ENCODE measurements around the gene A1CF. TPM values are rescaled to one million over a fixed set of nuclear protein-coding genes. Genes with fewer than 3 reads are reported as not detected.
"Not testable (repeated sequence)": the region's sequence is repeated elsewhere in the genome, so short reads cannot be mapped to it uniquely, and the experiment has no call there.

A1CF gene
- total and polyA plus RNA-seq, 5 donors = 0.06 to 0.18 TPM; not detected in 3

GRCh38 chr10:50908366-50908765, 22.9 kb upstream of the A1CF start:
- Histone ChIP-seq H3K27me3 (ENCODE audit: control insufficient read depth, insufficient read depth) (no peaks in the 10 kb centered on the region), H3K4me1 (ENCODE audit: control insufficient read depth, insufficient read depth, low read length) (no peaks in the 10 kb centered on the region), H3K4me3 (ENCODE audit: low read length) (no peak overlapping the region), H3K9me3 (ENCODE audit: control insufficient read depth, low read length) (no peaks in the 10 kb centered on the region), H3K27ac (ENCODE audit: low read length) (no peak overlapping the region)
- ATAC-seq (no peak), DNase-seq (no peak)
- WGBS = 89% methylated on average over 4 of the region's 4 CpGs
- intact Hi-C loops (cut with DNase I) = no loop called here

- H3K27ac ChIP-seq (ENCODE audit: low read length); H3K27me3 ChIP-seq (ENCODE audit: control insufficient read depth, insufficient read depth); H3K9me3 ChIP-seq (ENCODE audit: control insufficient read depth, low read length); H3K4me3 ChIP-seq (ENCODE audit: low read length); H3K4me1 ChIP-seq (ENCODE audit: control insufficient read depth, insufficient read depth, low read length); ATAC-seq; intact Hi-C loops (cut with DNase I): not testable (repeated sequence)
- WGBS = 90% methylated on average over 15 of the region's 15 CpGs
- peak in 1 of 3 donors; percentile 14 for DNase-seq
Observed at GRCh38 chr10:50905797-50906196, 20.4 kb upstream of the A1CF start.

GRCh38 chr10:50896721-50897120, 11.3 kb upstream of the A1CF start:
- Histone ChIP-seq H3K4me1 (ENCODE audit: control insufficient read depth, insufficient read depth, low read length) (no peaks in the 10 kb centered on the region), H3K4me3 (ENCODE audit: low read length) (no peak overlapping the region), H3K27ac (ENCODE audit: low read length) (no peak overlapping the region), H3K9me3 (ENCODE audit: control insufficient read depth, low read length) (no peaks in the 10 kb centered on the region), H3K27me3 (ENCODE audit: control insufficient read depth, insufficient read depth) (no peaks in the 10 kb centered on the region)
- no peak for DNase-seq
- ATAC-seq = no peak
- intact Hi-C loops (cut with DNase I) = no loop called here

- H3K4me1 ChIP-seq (ENCODE audit: control insufficient read depth, insufficient read depth, low read length) = no peaks in the 10 kb centered on the region
Observed at GRCh38 chr10:50894312-50894711, 8.9 kb upstream of the A1CF start.

GRCh38 chr10:50892467-50892866, 7.0 kb upstream of the A1CF start:
- H3K27me3 ChIP-seq (ENCODE audit: control insufficient read depth, insufficient read depth) = no peaks in the 10 kb centered on the region
- DNase-seq (no peak), ATAC-seq (no peak)
- 75% methylated on average over 2 of the region's 2 CpGs for WGBS
- H3K4me1 ChIP-seq (ENCODE audit: control insufficient read depth, insufficient read depth, low read length) = no peaks in the 10 kb centered on the region
- intact Hi-C loops (cut with DNase I) = no loop called here
- no peak overlapping the region for H3K4me3 ChIP-seq (ENCODE audit: low read length)
- no peak overlapping the region for H3K27ac ChIP-seq (ENCODE audit: low read length)
- no peaks in the 10 kb centered on the region for H3K9me3 ChIP-seq (ENCODE audit: control insufficient read depth, low read length)

More at GRCh38 chr10:50894312-50894711, 8.9 kb upstream of the A1CF start:
- H3K27me3 ChIP-seq (ENCODE audit: control insufficient read depth, insufficient read depth) = no peaks in the 10 kb centered on the region
- DNase-seq = no peak
- no peaks in the 10 kb centered on the region for H3K9me3 ChIP-seq (ENCODE audit: control insufficient read depth, low read length)
- ATAC-seq = no peak
- no peak overlapping the region for H3K4me3 ChIP-seq (ENCODE audit: low read length)
- H3K27ac ChIP-seq (ENCODE audit: low read length) = no peak overlapping the region
- intact Hi-C loops (cut with DNase I) = no loop called here

GRCh38 chr10:50884302-50884701, 1.1 kb downstream of the A1CF start:
- Histone ChIP-seq H3K27me3 (ENCODE audit: control insufficient read depth, insufficient read depth) (no peaks in the 10 kb centered on the region), H3K27ac (ENCODE audit: low read length) (no peak overlapping the region), H3K9me3 (ENCODE audit: control insufficient read depth, low read length) (no peaks in the 10 kb centered on the region), H3K4me1 (ENCODE audit: control insufficient read depth, insufficient read depth, low read length) (no peaks in the 10 kb centered on the region), H3K4me3 (ENCODE audit: low read length) (no peak overlapping the region)
- ATAC-seq (no peak), DNase-seq (no peak)
- intact Hi-C loops (cut with DNase I) = no loop called here
- 67% methylated on average over 3 of the region's 3 CpGs for WGBS

- Histone ChIP-seq H3K27ac (ENCODE audit: low read length) (no peak overlapping the region), H3K9me3 (ENCODE audit: control insufficient read depth, low read length) (no peaks in the 10 kb centered on the region), H3K4me3 (ENCODE audit: low read length) (no peak overlapping the region), H3K4me1 (ENCODE audit: control insufficient read depth, insufficient read depth, low read length) (no peaks in the 10 kb centered on the region), H3K27me3 (ENCODE audit: control insufficient read depth, insufficient read depth) (no peaks in the 10 kb centered on the region)
- 39% methylated on average over 5 of the region's 5 CpGs for WGBS
- DNase-seq (no peak), ATAC-seq (no peak)
- intact Hi-C loops (cut with DNase I) = no loop called here
Observed at GRCh38 chr10:50883629-50884028, 1.8 kb downstream of the A1CF start.

GRCh38 chr10:50882540-50882983, 2.9 kb downstream of the A1CF start:
- no peak overlapping the region for H3K27ac ChIP-seq (ENCODE audit: low read length)
- 64% methylated on average over 2 of the region's 2 CpGs for WGBS
- intact Hi-C loops (cut with DNase I) = no loop called here
- no peak for DNase-seq
- no peaks in the 10 kb centered on the region for H3K27me3 ChIP-seq (ENCODE audit: control insufficient read depth, insufficient read depth)
- no peak for ATAC-seq
- H3K4me3 ChIP-seq (ENCODE audit: low read length) = no peak overlapping the region
- H3K4me1 ChIP-seq (ENCODE audit: control insufficient read depth, insufficient read depth, low read length) = no peaks in the 10 kb centered on the region
- no peaks in the 10 kb centered on the region for H3K9me3 ChIP-seq (ENCODE audit: control insufficient read depth, low read length)

GRCh38 chr10:50881046-50881445, 4.4 kb downstream of the A1CF start:
- ATAC-seq; H3K4me3 ChIP-seq (ENCODE audit: low read length); H3K27ac ChIP-seq (ENCODE audit: low read length); H3K9me3 ChIP-seq (ENCODE audit: control insufficient read depth, low read length); H3K4me1 ChIP-seq (ENCODE audit: control insufficient read depth, insufficient read depth, low read length); H3K27me3 ChIP-seq (ENCODE audit: control insufficient read depth, insufficient read depth); intact Hi-C loops (cut with DNase I): not testable (repeated sequence)
- WGBS = 91% methylated on average over 10 of the region's 10 CpGs
- peak in 1 of 3 donors; percentile 12 for DNase-seq

- intact Hi-C loops (cut with DNase I) = no loop called here
- DNase-seq (no peak), ATAC-seq (no peak)
- 84% methylated on average over 2 of the region's 2 CpGs for WGBS
- Histone ChIP-seq H3K4me3 (ENCODE audit: low read length) (no peak overlapping the region), H3K27me3 (ENCODE audit: control insufficient read depth, insufficient read depth) (no peaks in the 10 kb centered on the region), H3K27ac (ENCODE audit: low read length) (no peak overlapping the region), H3K4me1 (ENCODE audit: control insufficient read depth, insufficient read depth, low read length) (no peaks in the 10 kb centered on the region), H3K9me3 (ENCODE audit: control insufficient read depth, low read length) (no peaks in the 10 kb centered on the region)
Observed at GRCh38 chr10:50876429-50876828, 9.0 kb downstream of the A1CF start.

GRCh38 chr10:50874723-50875122, 10.7 kb downstream of the A1CF start:
- intact Hi-C loops (cut with DNase I) = no loop called here
- Histone ChIP-seq H3K4me3 (ENCODE audit: low read length) (no peak overlapping the region), H3K27me3 (ENCODE audit: control insufficient read depth, insufficient read depth) (no peaks in the 10 kb centered on the region), H3K27ac (ENCODE audit: low read length) (no peak overlapping the region), H3K9me3 (ENCODE audit: control insufficient read depth, low read length) (no peaks in the 10 kb centered on the region), H3K4me1 (ENCODE audit: control insufficient read depth, insufficient read depth, low read length) (no peaks in the 10 kb centered on the region)
- ATAC-seq (no peak), DNase-seq (no peak)
- 68% methylated on average over 5 of the region's 5 CpGs for WGBS

- Histone ChIP-seq H3K9me3 (ENCODE audit: control insufficient read depth, low read length) (no peaks in the 10 kb centered on the region), H3K4me3 (ENCODE audit: low read length) (no peak overlapping the region), H3K27ac (ENCODE audit: low read length) (no peak overlapping the region), H3K4me1 (ENCODE audit: control insufficient read depth, insufficient read depth, low read length) (no peaks in the 10 kb centered on the region), H3K27me3 (ENCODE audit: control insufficient read depth, insufficient read depth) (no peaks in the 10 kb centered on the region)
- no peak for ATAC-seq
- intact Hi-C loops (cut with DNase I) = no loop called here
- no peak for DNase-seq
- 54% methylated on average over 2 of the region's 2 CpGs for WGBS
Observed at GRCh38 chr10:50866317-50866716, 19.1 kb downstream of the A1CF start.
